C4-2B (cell line): ENCODE measurements around the gene TMEM132D.

Experiments used
- ZFX ChIP-seq: fragments of 450-650 bp; IDR thresholded peaks from 2 replicates; pipeline ENCODE4 v1.6.1; 2017
- TF ChIP-seq, protein P1 (sequence below): fragments of 450-650 bp; conservative IDR thresholded peaks from 2 replicates; pipeline ENCODE4 v1.5.1; 2017; ENCODE audit warnings: mild to moderate bottlenecking

DNA sequence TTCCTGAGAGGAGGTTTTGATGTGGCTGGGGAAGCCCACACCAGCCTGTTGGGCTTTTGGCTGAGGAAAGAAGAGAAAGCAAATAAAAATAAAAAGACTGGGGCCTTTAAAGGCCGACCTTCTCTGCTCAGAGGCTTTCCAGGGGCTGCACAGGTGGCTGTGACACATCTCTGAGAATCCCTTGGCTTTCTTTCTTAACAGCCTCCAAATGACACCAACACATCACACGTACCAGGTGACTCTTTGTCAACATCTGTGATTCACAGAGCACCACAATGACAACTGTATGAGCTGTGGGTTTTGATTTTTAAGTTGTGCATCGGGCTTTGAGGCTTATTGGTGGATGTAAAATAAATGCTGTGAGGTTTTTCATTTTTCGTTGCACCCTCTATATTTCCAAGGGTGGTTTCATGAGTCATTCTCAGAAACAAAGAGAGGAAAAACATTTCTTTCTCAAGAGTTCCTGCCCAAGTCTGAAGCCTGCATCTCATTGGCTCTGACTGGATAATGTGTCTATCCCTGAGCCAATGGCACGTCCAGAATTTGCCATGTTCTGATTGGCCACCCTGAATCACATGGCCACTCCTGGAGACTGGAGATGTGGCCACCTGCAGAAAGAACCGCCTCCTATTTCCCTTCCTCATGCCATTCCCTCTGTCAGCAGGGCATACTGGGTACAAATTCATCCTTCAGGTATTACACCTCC is 701.6 kb downstream of the TMEM132D start:
- TF ChIP-seq, protein P1, sequence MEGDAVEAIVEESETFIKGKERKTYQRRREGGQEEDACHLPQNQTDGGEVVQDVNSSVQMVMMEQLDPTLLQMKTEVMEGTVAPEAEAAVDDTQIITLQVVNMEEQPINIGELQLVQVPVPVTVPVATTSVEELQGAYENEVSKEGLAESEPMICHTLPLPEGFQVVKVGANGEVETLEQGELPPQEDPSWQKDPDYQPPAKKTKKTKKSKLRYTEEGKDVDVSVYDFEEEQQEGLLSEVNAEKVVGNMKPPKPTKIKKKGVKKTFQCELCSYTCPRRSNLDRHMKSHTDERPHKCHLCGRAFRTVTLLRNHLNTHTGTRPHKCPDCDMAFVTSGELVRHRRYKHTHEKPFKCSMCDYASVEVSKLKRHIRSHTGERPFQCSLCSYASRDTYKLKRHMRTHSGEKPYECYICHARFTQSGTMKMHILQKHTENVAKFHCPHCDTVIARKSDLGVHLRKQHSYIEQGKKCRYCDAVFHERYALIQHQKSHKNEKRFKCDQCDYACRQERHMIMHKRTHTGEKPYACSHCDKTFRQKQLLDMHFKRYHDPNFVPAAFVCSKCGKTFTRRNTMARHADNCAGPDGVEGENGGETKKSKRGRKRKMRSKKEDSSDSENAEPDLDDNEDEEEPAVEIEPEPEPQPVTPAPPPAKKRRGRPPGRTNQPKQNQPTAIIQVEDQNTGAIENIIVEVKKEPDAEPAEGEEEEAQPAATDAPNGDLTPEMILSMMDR, result no peak
- TF ChIP-seq ZFX, result no peak
